Measurements from ENCODE around the gene GSTO2.

Gene GSTO2

GRCh38 chr10:104327745-104328645 is 59.0 kb downstream of the GSTO2 start:
- no peak for DNase-seq

- DNase-seq = no peak
Observed at GRCh38 chr10:104328646-104328895, 59.6 kb downstream of the GSTO2 start.

DNA sequence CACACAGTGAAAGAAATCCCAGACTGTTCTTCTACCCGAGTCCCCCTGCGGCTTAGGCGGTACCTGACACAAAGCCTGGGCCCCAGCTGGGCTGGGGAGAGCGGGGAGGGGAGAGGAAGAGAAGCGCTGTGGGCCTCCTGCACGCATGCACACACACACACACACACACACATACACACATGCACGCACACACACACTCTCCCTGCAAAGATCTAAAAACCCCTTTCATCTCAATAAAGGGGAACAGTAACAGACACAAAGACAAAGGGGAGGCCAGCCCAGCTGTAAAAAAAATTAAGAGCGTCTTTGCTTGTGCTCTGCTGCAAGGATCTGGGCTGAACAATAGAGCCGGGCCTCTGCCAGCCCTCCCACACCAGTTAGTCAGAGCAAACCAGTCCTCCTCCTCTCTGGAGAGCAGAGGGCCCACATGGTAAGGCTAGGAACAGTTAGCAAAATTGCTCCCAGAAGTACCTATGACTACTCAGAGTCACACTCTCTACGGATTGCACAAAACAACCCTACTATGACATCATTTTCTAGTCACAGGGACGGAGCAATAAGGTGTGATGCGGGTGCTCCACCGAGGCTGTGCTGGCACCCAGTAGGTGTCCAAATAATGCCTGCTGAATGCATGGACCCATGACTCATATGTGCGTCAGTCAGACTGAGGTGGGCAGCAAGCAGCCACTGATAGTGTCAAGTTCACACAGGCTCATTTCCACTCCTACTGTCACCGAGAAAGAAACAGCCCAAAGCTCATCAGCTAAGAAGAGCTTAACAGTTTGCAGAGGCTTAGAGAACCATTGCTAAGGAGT is 60.1 kb downstream of the GSTO2 start:
- DNase-seq = peak; percentile 45

DNA sequence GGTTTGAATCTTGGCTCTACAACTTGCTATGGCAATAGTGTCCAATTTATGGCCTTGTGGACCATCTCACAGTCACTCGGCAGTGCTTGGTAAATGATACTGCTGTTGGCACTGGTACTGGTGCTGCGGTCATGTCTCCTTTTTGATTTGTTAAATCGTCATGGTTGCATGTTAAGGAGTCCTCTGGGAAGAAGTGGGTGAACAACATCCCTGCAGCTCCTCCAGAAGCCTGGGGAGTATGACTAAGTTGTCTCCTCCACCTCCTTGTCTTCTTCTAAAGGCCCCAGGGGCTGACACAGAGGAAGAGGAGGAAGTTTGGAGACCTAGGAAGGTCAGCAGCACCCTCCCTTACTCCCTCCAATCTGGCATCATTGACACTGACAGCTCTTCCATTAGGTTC is 60.8 kb downstream of the GSTO2 start:
- DNase-seq = no peak

DNA sequence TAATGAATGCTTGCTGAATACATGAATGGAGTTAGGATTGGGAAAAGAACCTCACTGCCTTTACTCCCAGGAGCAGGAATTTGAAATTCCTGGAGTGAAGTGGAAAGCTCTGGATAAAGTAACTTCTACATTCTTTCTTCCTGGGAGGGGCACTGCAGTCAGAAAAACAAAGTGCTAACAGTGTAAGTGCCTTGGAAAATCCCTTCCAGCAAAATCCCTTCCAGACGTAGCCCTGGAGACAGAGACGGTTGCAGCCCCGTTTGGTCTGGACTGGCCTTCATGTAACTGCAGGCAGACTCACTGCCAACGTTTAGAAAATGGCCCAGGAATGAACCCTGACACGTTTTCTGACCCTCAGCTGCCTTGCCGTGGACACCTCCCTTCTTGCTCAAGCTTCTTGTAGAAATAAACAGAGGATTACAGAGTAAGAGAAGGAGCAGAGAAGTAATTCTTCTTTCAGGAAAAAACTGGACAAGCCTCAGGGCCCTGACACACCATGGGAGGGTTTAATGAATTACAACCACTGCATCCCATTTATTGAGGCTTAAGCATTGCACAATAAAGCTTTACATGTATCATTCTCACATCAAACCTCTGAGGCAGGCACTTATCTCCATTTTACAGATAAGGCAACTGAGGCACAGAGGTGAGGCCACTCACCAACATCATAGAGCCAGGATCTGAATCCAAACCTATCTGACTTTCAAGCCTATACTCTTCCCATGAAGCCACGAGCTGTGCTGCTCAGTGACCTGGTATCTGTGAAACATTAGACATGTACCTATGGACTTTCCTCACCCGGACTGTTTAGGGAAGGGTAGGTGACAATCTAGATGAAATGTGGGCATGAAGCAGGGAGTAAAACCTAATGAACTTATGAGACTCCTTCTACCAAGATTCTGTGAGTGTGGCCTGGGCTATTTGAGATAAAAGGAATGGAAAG is 61.5 kb downstream of the GSTO2 start:
- DNase-seq = no peak

DNA sequence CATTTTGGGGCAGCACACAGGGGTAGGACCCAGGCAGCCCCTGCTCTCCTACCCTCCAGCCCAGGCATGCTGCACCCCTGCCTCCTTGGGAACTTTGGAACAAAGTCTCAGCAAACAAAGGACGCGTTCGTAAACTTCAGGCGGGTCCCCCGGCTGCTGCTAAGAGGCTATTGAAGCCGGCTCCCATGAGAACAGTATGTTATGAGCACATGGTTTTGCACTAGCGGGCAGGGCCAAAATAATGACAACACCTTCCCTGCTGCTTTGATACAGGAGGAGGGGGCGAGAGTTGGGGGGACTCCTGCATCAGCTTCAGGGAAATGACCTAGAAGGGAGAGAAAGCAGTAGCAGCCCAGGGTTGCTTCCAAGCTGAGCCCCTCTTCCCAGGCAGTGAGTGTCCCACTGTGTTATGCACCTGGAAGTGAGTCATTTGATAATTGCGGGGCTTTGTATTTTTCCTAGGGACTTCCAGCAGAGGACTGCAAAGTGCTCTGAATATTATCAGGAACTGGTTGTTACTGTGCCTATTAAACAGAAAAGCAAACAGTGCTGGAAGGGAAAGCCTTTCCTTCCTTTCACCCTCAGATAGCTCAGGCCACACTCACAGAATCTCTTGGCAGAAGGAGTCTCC is 62.3 kb downstream of the GSTO2 start:
- DNase-seq = no peak

GRCh38 chr10:104332243-104333031 is 63.5 kb downstream of the GSTO2 start:
- DNase-seq = no peak

DNA sequence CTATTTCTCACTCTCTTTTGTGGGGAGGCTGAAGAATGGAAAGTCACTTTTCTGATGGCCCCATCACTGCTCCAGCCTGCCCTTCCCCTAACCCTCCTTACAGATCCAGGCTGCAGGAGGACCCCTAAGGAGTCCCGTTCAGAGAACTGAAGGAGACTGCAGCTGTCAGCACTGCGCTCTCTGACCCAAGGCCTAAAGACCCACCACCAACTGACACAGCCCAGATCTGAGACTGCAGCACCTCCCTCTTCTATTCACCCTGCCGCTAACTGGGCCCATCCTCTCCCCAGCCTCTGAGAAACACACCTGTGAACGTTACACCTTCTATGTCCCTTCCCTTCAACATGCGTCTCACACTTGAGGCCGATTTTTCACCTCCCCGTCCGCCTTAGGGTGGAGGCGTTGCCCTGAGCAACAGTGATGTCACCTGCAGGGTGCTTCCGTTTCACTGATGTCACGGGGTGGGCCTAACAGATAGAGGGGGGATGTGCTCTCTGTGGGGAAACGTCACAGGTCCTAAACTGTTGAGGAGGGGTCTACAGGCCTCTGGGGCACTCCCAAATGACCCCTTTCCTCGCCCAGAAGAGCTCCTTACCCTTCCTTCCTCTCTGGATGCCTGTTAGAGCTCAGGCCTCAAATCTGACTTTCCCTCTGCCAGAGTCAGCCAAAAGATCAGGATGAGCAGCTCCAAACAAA is 64.2 kb downstream of the GSTO2 start:
- DNase-seq = no peak

DNA sequence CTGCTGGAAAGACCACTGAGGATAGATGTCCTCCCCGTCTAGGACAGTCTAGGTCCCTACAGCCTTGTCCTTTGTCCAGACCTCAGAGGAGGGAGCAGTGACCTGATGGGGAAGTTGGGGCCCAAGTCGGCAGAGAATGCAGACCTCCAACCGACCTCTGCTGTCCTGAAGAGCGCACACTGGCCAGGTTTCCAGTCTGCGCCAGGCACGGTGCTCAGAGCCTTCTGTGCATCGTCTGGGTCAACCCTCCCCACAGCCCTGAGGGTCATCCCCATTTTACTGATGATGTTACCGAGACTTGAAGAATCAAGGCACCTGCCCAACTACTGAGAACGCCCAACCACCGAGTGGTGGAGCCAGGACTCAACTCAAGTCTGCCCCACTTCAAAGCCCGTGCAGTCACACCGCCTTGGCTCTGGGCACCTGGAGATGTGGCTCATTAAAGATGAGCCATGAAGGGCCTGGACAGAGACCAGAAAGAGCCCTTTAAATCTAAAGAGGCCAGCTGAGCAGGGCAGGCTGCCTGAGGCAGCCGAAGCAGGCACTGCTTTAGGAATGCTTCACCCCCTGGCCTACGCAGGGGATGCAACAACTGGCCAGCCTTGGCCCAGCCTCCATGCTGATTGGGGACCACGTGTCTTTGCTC is 64.9 kb downstream of the GSTO2 start:
- no peak for DNase-seq

DNA sequence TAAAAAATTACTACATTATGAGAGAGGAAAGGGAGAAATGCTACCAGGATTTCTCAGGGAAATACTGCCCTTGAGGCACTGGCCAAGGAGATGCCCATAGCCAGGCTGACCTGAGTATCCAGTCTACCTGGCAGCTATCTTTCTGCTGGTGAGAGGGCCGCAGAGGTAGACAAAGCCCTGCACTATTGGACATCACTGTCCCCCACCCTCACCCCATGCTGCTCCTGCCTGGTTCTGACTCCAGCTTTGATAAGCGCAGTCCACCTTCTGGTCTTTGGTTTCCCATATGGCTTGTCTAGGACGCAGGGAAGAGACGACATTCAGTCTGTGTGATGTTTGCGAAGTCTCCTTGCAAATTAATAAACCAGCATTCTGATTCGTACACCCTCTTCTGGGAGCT is 65.6 kb downstream of the GSTO2 start:
- no peak for DNase-seq

DNA sequence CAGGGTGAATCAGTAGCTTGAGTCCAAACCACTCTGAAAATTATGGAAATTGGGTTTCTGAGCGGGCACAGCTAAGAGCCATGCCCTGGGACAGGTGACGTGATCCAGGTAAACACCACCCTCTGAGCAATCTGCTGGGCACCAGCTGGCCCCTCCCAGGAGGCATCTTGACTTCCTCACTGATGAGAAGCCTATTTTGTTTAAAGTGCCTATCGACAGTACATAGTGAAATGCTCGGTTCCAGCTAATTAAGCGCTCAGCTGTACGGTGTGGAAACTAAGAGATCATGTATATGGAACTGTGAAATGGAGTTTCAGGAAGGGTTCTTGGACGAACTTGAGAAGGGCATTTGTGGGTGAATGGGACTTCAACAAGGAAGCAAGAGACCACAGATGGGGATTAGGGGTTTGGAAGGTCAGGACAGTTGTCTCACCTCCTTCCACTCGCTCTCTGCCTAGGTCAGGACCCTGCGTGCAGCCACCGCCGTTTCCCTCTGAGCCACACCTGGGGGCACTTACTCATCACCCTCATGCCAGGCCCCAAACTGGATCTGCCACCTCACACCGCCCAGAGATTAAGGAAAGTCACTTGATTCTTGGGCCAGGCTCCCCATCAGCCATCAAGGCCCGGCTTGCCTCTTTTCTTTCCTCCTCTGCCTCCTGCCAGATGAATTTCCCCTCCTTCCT is 66.1 kb downstream of the GSTO2 start:
- no peak for DNase-seq

DNA sequence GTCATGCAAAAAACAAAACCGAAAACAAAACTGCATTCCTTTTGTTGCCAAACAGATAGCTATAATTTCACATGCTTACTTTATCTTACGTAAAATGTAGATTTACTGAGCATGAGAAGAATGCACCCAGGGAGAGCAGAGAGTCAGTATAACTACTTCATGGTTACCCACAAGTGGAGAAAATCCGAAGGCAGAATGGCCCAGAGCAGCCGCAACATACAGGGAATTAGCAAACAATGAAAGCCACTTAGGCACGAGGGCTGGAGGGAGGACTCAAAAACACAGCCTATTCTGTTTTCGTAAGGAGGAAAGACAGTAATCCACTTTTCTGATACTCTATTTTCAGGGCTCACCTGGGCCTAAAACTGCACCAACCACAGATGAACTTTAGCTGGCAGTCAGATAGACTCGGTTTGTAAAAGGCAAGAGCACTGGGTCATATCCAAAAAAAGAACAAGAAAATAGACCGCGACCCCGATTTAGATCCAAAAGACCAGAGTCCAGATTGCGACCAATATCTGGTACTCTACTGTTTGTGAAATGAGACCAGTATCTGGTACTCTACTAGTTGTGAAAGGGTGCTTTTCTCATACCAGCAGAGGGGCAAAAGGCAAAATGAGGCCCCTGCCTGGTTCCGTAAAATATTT is 68.0 kb downstream of the GSTO2 start:
- no peak for DNase-seq

DNA sequence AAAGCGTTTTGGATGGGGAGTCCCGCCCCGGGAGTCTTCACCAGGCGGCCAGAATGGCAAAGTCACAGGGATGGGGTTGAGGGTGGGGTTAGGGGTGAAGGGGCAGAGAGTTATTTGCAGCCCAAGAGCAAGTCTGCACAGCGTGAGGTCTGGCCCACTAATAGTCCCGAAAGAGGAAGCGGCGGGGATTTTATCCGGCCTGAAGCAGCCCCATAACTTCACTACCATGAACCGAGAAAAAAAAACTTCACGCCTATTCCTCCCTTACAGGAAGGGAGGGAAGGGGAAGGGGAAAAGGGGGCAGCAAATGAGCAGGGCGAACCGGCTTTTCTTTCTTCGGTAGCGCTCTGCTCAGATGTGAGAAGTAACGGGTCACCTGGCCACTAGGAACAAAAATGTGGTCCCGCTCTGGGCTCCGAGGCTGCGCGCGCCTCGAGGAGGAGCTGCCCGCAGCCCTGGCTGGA is 68.6 kb downstream of the GSTO2 start:
- DNase-seq = no peak

DNA sequence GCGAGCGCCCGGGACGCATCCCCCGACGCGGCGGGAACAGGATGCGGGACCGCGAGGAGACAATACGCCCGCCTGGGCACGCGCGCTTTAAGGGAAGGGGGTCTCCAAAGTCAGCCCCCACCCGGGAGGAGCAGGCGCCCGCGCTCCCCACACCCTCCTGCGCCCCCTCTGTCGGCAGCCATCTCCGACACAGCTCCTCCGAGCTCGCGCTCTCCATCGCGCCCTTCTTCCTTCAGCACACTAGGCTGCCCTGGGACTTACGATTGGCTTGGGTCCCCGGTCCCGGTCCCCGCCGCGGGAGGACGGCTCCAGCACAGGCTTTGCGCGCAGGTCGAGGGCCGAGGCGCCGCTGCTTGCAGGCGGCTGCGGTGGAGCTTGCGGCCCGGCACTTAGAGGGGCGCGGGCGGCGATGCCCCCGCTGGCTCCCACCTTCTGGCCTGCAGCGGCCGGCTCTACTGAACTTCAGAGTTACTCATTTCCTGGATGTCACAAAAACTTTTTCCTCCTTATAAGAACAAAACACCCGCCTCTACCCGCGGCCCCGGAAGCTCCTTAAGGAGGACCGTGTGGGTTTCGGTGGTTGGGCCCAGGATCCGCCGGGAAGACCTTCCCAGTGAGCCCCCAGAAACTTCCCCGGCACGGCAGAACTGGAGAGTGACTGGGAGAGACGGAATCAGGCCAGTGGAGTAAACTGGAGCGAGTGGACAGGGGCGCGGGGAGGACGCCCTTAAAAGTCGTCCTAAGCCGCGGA is 69.2 kb downstream of the GSTO2 start, which contains the start of gene ITPRIP:
Gene ITPRIP, minus strand, starts transcription at position 481 of the 751 bp plus-strand sequence. CDS start 22,414 bp downstream, outside the sequence.
- peak; percentile 79 for DNase-seq

- no peak for DNase-seq
Observed at GRCh38 chr10:104339469-104340110, 70.6 kb downstream of the GSTO2 start.

DNA sequence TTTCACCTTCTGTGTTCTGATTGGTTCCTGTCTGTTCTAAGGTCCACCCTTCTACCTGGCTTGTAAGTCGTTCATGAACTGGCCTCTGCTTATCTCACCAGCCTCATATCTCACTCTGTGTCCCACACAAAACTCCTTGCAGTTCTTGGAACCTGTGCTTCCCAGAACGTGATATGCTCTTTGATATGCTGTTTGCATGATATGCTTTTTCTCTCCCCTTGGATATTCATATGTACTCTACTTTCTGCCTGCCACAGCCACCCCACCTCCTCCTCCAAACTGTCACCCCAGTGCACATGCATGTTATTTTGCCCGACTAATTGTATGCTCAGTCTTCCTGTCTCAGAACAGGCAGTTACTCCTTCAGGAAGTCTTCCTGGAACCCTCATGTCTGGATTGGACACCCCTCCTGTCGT is 71.1 kb downstream of the GSTO2 start:
- DNase-seq = no peak

DNA sequence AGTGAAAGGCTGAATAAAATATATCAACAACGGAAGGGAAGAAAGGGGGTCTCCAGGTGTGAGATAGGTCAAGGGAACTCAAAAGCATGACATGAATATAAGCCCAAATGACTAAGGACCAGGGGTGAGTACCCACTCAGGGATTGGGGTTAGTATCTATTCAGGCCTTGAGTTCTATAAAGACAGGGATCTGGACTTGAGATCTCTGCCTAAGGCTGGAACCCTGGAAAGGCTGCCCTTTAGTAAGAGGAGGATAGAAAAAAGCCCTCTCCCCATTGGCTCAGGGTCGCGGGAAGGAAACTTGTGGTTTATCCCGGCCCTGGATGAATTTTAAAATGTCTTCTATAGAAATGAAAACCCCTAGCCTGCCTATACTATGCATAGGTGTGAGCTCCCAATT is 71.7 kb downstream of the GSTO2 start:
- no peak for DNase-seq

DNA sequence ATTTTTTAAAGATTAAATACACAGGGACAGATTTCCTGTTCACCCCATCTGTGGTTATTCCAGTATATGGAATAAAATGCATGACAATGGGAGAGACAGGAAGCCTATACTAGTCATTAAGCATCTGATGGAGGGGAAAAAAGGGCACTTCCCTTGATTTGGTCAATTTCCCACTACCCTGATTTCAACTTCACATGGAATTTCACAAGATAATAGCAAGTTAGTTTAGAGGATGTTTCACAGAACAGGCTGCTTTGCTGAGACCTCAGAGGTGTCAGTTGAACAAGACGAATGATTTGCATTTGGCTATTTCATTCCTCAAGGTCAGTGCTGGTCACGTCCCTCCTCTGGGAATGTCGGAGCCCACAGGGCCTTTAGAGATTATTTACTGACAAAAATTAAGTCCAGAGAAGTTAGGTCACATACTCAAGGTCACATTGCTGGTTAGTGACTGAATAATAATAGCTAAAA is 74.0 kb downstream of the GSTO2 start:
- DNase-seq = no peak

Measured in NK-92 treated with Interleukin-12 subunit alpha and Interleukin-12 subunit beta, amount 100 ng/mL, for 24 hours (cell line).